ENCODE results near the gene CLIC6.

CLIC6 gene

DNA sequence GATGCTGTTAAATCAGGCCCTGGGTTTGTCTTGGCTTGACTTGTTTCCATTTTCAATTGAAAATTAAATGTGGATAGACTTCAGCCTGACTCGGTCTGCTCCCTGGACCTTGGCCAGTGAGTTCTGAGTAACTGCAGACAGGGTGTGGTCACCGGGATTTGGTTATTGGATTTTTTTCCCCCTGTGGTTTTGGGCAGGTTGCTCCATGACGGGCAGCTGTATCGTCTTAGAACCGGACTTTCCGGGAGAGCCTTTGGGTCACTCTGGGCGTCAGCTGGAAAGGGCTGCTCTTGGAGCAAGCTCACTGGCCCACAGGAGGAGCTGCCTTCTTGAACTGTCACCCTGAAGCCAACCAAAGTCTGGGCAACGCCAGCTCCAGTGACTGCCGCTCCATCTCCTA, 75.0 kb downstream of the CLIC6 start:
- Histone ChIP-seq H3K27me3 (replicated peaks; ENCODE audit: insufficient read depth, low read length) (no peaks in the 10 kb centered on the region), H3K4me3 (ENCODE audit: low read length) (no peak overlapping the region), H3K27ac (ENCODE audit: low read length) (no peak overlapping the region), H3F3A (ENCODE audit: insufficient read depth, low read length) (no peaks in the 10 kb centered on the region), H4K20me1 (ENCODE audit: insufficient read depth, low read length) (no peaks in the 10 kb centered on the region), H3K9me3 (replicated peaks; ENCODE audit: insufficient read depth, low read length) (no peaks in the 10 kb centered on the region), H3K4me1 (ENCODE audit: low read length) (0 out of 2 replicates have a peak, but pooled peaks cover 3% of the 10 kb centered on the region), H3K9me2 (replicated peaks; ENCODE audit: insufficient read depth, low read length) (no peaks in the 10 kb centered on the region), H3K9ac (ENCODE audit: low read length) (no peak overlapping the region), H2AFZ (ENCODE audit: low read length) (no peak overlapping the region), H3K79me2 (ENCODE audit: low read length) (no peaks in the 10 kb centered on the region), H3K4me2 (ENCODE audit: low read depth, low read length) (no peak overlapping the region), H3K36me3 (replicated peaks; ENCODE audit: insufficient read depth, low read length) (no peaks in the 10 kb centered on the region)
- TF ChIP-seq EZH2 (optimal IDR thresholded peaks at IDR 0.05; ENCODE audit: low read depth, low read length) (no peak), EZH2phosphoT487 (IDR thresholded peaks at IDR 0.05; ENCODE audit: low read length) (no peak)
- TF ChIP-seq, protein P1, sequence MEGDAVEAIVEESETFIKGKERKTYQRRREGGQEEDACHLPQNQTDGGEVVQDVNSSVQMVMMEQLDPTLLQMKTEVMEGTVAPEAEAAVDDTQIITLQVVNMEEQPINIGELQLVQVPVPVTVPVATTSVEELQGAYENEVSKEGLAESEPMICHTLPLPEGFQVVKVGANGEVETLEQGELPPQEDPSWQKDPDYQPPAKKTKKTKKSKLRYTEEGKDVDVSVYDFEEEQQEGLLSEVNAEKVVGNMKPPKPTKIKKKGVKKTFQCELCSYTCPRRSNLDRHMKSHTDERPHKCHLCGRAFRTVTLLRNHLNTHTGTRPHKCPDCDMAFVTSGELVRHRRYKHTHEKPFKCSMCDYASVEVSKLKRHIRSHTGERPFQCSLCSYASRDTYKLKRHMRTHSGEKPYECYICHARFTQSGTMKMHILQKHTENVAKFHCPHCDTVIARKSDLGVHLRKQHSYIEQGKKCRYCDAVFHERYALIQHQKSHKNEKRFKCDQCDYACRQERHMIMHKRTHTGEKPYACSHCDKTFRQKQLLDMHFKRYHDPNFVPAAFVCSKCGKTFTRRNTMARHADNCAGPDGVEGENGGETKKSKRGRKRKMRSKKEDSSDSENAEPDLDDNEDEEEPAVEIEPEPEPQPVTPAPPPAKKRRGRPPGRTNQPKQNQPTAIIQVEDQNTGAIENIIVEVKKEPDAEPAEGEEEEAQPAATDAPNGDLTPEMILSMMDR (IDR thresholded peaks at IDR 0.05; ENCODE audit: low read length): no peak
- DNase-seq: no peak

DNA sequence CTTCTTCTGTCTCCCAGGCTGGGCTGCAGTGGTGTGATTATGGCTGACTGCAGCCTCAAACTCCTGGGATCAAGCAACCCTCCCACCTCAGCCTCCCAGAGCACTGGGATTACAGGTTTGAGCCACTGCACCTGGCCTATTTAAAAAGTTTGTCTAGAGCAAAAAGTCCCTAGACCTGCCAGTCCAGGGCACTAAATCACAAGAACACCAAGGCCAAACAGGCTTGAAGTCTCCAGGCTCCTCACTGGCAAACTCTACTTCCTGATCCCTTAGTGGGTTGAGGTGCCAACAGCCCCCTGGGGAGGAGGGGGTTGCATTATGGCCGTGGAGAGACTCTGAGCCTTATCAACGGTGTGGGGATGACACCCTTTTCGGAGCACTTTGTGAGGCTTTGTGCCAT, 76.0 kb downstream of the CLIC6 start:
- Histone ChIP-seq H3F3A (ENCODE audit: insufficient read depth, low read length) (no peaks in the 10 kb centered on the region), H3K4me3 (ENCODE audit: low read length) (no peak overlapping the region), H3K9ac (ENCODE audit: low read length) (no peak overlapping the region), H2AFZ (ENCODE audit: low read length) (no peak overlapping the region), H3K4me1 (ENCODE audit: low read length) (0 out of 2 replicates have a peak, but pooled peaks cover 3% of the 10 kb centered on the region), H3K9me2 (replicated peaks; ENCODE audit: insufficient read depth, low read length) (no peaks in the 10 kb centered on the region), H3K79me2 (ENCODE audit: low read length) (no peaks in the 10 kb centered on the region), H3K36me3 (replicated peaks; ENCODE audit: insufficient read depth, low read length) (no peaks in the 10 kb centered on the region), H4K20me1 (ENCODE audit: insufficient read depth, low read length) (no peaks in the 10 kb centered on the region), H3K4me2 (ENCODE audit: low read depth, low read length) (no peak overlapping the region), H3K27ac (ENCODE audit: low read length) (no peak overlapping the region), H3K27me3 (replicated peaks; ENCODE audit: insufficient read depth, low read length) (no peaks in the 10 kb centered on the region), H3K9me3 (replicated peaks; ENCODE audit: insufficient read depth, low read length) (no peaks in the 10 kb centered on the region)
- TF ChIP-seq, protein P1 (IDR thresholded peaks at IDR 0.05; ENCODE audit: low read length): no peak
- TF ChIP-seq EZH2phosphoT487 (IDR thresholded peaks at IDR 0.05; ENCODE audit: low read length) (no peak), EZH2 (optimal IDR thresholded peaks at IDR 0.05; ENCODE audit: low read depth, low read length) (no peak)
- DNase-seq: no peak

DNA sequence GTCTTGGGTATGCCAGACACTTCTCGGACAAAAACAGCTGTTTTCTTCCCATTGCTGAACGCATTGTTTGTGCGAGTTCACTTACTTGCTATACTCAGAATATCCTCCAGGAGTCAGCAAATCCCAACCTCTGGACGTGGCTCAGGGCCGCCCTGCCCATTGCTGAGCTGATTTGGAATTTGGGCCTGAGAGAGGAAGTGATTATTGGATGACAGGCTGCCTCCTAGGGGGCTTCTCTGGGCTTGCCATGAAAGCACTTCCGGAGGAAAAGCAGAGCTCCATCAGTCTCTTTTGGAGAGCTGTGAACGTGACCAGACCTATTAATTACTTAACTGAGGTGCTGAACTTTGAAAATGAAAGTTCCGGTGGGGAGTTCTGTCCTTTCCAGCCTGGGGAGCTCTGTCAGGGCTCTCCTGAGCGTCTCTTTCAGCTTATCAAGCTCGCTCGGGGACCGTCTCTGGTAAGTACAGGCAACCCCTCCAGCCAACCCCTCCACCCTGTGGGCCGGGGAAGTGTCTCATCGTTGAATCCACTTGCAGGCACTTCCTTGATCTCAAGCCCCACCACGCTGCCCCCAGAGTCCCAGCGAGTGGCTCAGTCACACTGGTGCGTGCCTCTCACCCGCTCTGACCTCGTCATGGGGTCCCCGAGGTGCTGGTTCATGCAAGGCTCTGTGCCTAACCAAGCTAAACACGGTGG, 76.9 kb downstream of the CLIC6 start:
- TF ChIP-seq, protein P1 (IDR thresholded peaks at IDR 0.05; ENCODE audit: low read length): peak; percentile 98
- TF ChIP-seq EZH2 (optimal IDR thresholded peaks at IDR 0.05; ENCODE audit: low read depth, low read length) (no peak), EZH2phosphoT487 (IDR thresholded peaks at IDR 0.05; ENCODE audit: low read length) (no peak)
- peak overlapping the region; percentile 4; the same call in 1 of the 2 replicates for H3K9ac ChIP-seq (ENCODE audit: low read length)
- no peaks in the 10 kb centered on the region for H3K36me3 ChIP-seq (replicated peaks; ENCODE audit: insufficient read depth, low read length)
- peak overlapping the region; percentile 52 for H3K4me3 ChIP-seq (ENCODE audit: low read length)
- H3K9me3 ChIP-seq (replicated peaks; ENCODE audit: insufficient read depth, low read length): no peaks in the 10 kb centered on the region
- no peaks in the 10 kb centered on the region for H4K20me1 ChIP-seq (ENCODE audit: insufficient read depth, low read length)
- H3K4me2 ChIP-seq (ENCODE audit: low read depth, low read length): peak overlapping the region; percentile 77
- H3K9me2 ChIP-seq (replicated peaks; ENCODE audit: insufficient read depth, low read length): no peaks in the 10 kb centered on the region
- H3K4me1 ChIP-seq (ENCODE audit: low read length): 0 out of 2 replicates have a peak, but pooled peaks cover 3% of the 10 kb centered on the region
- H2AFZ ChIP-seq (ENCODE audit: low read length): peak overlapping the region; percentile 76
- DNase-seq: peak; percentile 83
- H3F3A ChIP-seq (ENCODE audit: insufficient read depth, low read length): no peaks in the 10 kb centered on the region
- H3K27me3 ChIP-seq (replicated peaks; ENCODE audit: insufficient read depth, low read length): no peaks in the 10 kb centered on the region
- H3K27ac ChIP-seq (ENCODE audit: low read length): no peak overlapping the region
- no peaks in the 10 kb centered on the region for H3K79me2 ChIP-seq (ENCODE audit: low read length)
